IMR-90 (cell line): ENCODE data around the gene ADH6. TPM values are rescaled to one million over a fixed set of nuclear protein-coding genes. Genes with fewer than 3 reads are reported as not detected.
A peak's percentile ranks its signal among the peaks of the same experiment; 100 is the strongest.

Source experiments
- ATAC-seq: fragments of 200-7000 bp; cut with Tn5 transposase; 2 replicates; pipeline ENCODE4 v1.9.1; 2020; ENCODE audit warnings: low read depth, mild to moderate bottlenecking, moderate library complexity
- BruUV-seq: library from RNA; stranded (reverse); fragments of 400-500 nt; replicated peaks from 2 replicates; lab custom pipeline; 2021; lab: Mats Ljungman, UMichigan
- CTCF ChIA-PET: fragments of 300-600 bp; formaldehyde crosslinking; extraction: SDS; loops from one replicate; lab custom pipeline; 2021; ENCODE audit warnings: antibody characterized with exemption; lab: Yijun Ruan, JAX
- POLR2A ChIA-PET: fragments of 300-600 bp; sonication (Branson Sonifier 250); formaldehyde crosslinking; loops from one replicate; lab custom pipeline; 2022; ENCODE audit warnings: antibody characterized with exemption; ENCODE audit not compliant: unreplicated experiment; lab: Charles Lee
- DNase-seq: peaks from one replicate; pipeline ENCODE4 v3.0.0; 2013
- H2AFZ ChIP-seq: replicated peaks from 2 replicates; pipeline ENCODE3; 2013; ENCODE audit warnings: low read length, mild to moderate bottlenecking; ENCODE audit not compliant: poor library complexity
- H2AK5ac ChIP-seq: 2 replicates; pipeline ENCODE4 v1.6.1; 2013; ENCODE audit warnings: low read depth, low read length, inconsistent platforms
- H2AK9ac ChIP-seq: replicated peaks from 2 replicates; pipeline ENCODE3; 2013; ENCODE audit warnings: mild to moderate bottlenecking, low read depth, low read length, moderate library complexity; ENCODE audit not compliant: poor library complexity
- H2BK120ac ChIP-seq: 2 replicates; pipeline ENCODE4 v1.6.1; 2013; ENCODE audit warnings: low read depth, low read length, inconsistent platforms
- H2BK15ac ChIP-seq: 3 replicates; pipeline ENCODE4 v1.6.1; 2013; ENCODE audit warnings: low read depth, low read length, inconsistent platforms
- H2BK20ac ChIP-seq: 2 replicates; pipeline ENCODE4 v1.6.1; 2013; ENCODE audit warnings: low read depth, mild to moderate bottlenecking, inconsistent platforms, low read length, moderate library complexity
- H2BK5ac ChIP-seq: 2 replicates; pipeline ENCODE4 v1.6.1; 2013; ENCODE audit warnings: mild to moderate bottlenecking, low read depth, low read length, inconsistent platforms; ENCODE audit not compliant: poor library complexity, severe bottlenecking
- H3K14ac ChIP-seq: replicated peaks from 2 replicates; pipeline ENCODE4 v1.6.1; 2013; ENCODE audit warnings: low read depth, low read length, inconsistent platforms
- H3K18ac ChIP-seq: 2 replicates; pipeline ENCODE4 v1.6.1; 2013; ENCODE audit warnings: low read depth, low read length, control low read depth
- H3K23ac ChIP-seq: 2 replicates; pipeline ENCODE4 v1.6.1; 2013; ENCODE audit warnings: low read depth, low read length, inconsistent platforms
- H3K27ac ChIP-seq: 2 replicates; pipeline ENCODE4 v1.5.1; 2013; ENCODE audit warnings: mild to moderate bottlenecking, control low read depth, low read length; ENCODE audit not compliant: insufficient read depth
- H3K27me3 ChIP-seq: 2 replicates; pipeline ENCODE4 v1.6.1; 2013; ENCODE audit warnings: low read length; ENCODE audit not compliant: control insufficient read depth, insufficient read depth
- H3K36me3 ChIP-seq: 2 replicates; pipeline ENCODE4 v1.6.1; 2013; ENCODE audit warnings: low read length, mixed read lengths; ENCODE audit not compliant: control insufficient read depth, insufficient read depth
- H3K4ac ChIP-seq: 2 replicates; pipeline ENCODE4 v1.6.1; 2013; ENCODE audit warnings: low read depth, low read length, inconsistent platforms
- H3K4me1 ChIP-seq: 2 replicates; pipeline ENCODE4 v1.6.1; 2013; ENCODE audit warnings: low read length, mixed read lengths; ENCODE audit not compliant: control insufficient read depth, insufficient read depth
- H3K4me2 ChIP-seq: 2 replicates; pipeline ENCODE4 v1.6.1; 2013; ENCODE audit warnings: low read depth, mild to moderate bottlenecking, control low read depth, low read length, moderate library complexity
- H3K4me3 ChIP-seq: 2 replicates; pipeline ENCODE4 v1.5.1; 2013; ENCODE audit warnings: low read depth, mild to moderate bottlenecking, control low read depth, low read length, moderate library complexity; ENCODE audit not compliant: insufficient read depth
- H3K56ac ChIP-seq: 2 replicates; pipeline ENCODE4 v1.6.1; 2013; ENCODE audit warnings: low read length, inconsistent platforms; ENCODE audit not compliant: insufficient read depth; ENCODE audit errors: extremely low read depth
- H3K79me1 ChIP-seq, 2 experiments: 2 replicates each; pipeline ENCODE4 v1.6.1; 2013; ENCODE audit warnings: low read length in 2 of 2, inconsistent platforms in 1 of 2, low read depth in 1 of 2
- H3K9ac ChIP-seq: 2 replicates; pipeline ENCODE4 v1.6.1; 2013; ENCODE audit warnings: low read depth, low read length, control low read depth
- H3K9me1 ChIP-seq: 2 replicates; pipeline ENCODE4 v1.6.1; 2013; ENCODE audit warnings: low read length, inconsistent platforms; ENCODE audit not compliant: insufficient read depth
- H3K9me3 ChIP-seq: 2 replicates; pipeline ENCODE4 v1.6.1; 2013; ENCODE audit warnings: low read length; ENCODE audit not compliant: control insufficient read depth, insufficient read depth
- H4K20me1 ChIP-seq: 2 replicates; pipeline ENCODE4 v1.6.1; 2013; ENCODE audit warnings: low read length, inconsistent platforms; ENCODE audit not compliant: insufficient read depth
- H4K5ac ChIP-seq: 2 replicates; pipeline ENCODE4 v1.6.1; 2013; ENCODE audit warnings: mild to moderate bottlenecking, low read depth, low read length, control low read depth
- H4K8ac ChIP-seq, 2 experiments: 2 replicates each; pipeline ENCODE4 v1.6.1; 2013; ENCODE audit warnings: low read depth in 2 of 2, low read length in 2 of 2, control low read depth in 1 of 2, inconsistent platforms in 1 of 2
- H4K91ac ChIP-seq: 2 replicates; pipeline ENCODE4 v1.6.1; 2013; ENCODE audit warnings: low read depth, low read length, inconsistent platforms; ENCODE audit not compliant: insufficient read depth
- BHLHE40 ChIP-seq: fragments of 150-350 bp; IDR thresholded peaks from 2 replicates; pipeline ENCODE4 v1.6.1; 2016; ENCODE audit warnings: mild to moderate bottlenecking, low read depth, low read length
- NFE2L2 ChIP-seq: fragments of 150-350 bp; IDR thresholded peaks from 2 replicates; pipeline ENCODE4 v1.6.1; 2016; ENCODE audit warnings: low read depth, mild to moderate bottlenecking, low read length
- POLR2A ChIP-seq: IDR thresholded peaks from 2 replicates; pipeline ENCODE4 v1.6.1; 2012; ENCODE audit warnings: mild to moderate bottlenecking, low read depth, low read length
- dilution Hi-C: fragments of 300-500 bp; cut with HindIII; formaldehyde crosslinking; loops from one replicate; pipeline ENCODE4 v1.14.3; 2018; ENCODE audit warnings: low sequenced_read_pairs; ENCODE audit not compliant: unreplicated experiment
- in situ Hi-C: fragments of 300-500 bp; cut with MboI; formaldehyde crosslinking; loops from 3 replicates; pipeline ENCODE4 v1.14.3; 2019; ENCODE audit warnings: low sequenced_read_pairs, inconsistent platforms, mixed read lengths
- intact Hi-C: fragments of 100-400 bp; cut with micrococcal nuclease; formaldehyde crosslinking; loops from 2 replicates; pipeline ENCODE4 v1.10.0; 2022
- polyA plus RNA-seq, 3 experiments: library from polyadenylated mRNA; depleted of rRNA; stranded (reverse); fragments of >200 nt; gene quantifications; 2 replicates each; pipeline ENCODE4 v1.2.3, GENCODE V29; 2012; ENCODE audit warnings: low replicate concordance in 1 of 3
- total RNA-seq: library from RNA; depleted of rRNA; stranded (reverse); fragments of >200 nt; gene quantifications from 2 replicates; pipeline ENCODE4 v1.2.3, GENCODE V29; 2012

ADH6 gene
- total and polyA plus RNA-seq, 2 of the 4 experiments (the other 2 are of a cell fraction), result not detected

GRCh38 chr4:99202094-99202493 is 17.0 kb downstream of the ADH6 start:
- H3K56ac ChIP-seq, result 0 out of 2 replicates have a peak overlapping the region, but pooled peaks have one; percentile 14
- peak overlapping the region; percentile 83 for H2BK120ac ChIP-seq
- H3K4ac ChIP-seq, result peak overlapping the region; percentile 52; the same call in 1 of the 2 replicates
- in situ Hi-C loops, result loop anchor here (5.0 kb wide), 1 partner anchor 200 kb away; no protein-coding TSS in a partner anchor
- H4K5ac ChIP-seq, result peak overlapping the region; percentile 79
- ChIA-PET CTCF (interaction anchor here (0.5 to 2.5 kb wide), 15 partner anchors 9 to 261 kb away, joined by 3 to 21 read pairs (median 3); no protein-coding TSS in a partner anchor), POLR2A (no interaction called here)
- H3K27me3 ChIP-seq, result no peaks in the 10 kb centered on the region
- DNase-seq, result no peak
- H4K8ac ChIP-seq, result peak overlapping the region; percentile 25 to 66; a peak in 3 of 4 replicates
- H2AK5ac ChIP-seq, result no peak overlapping the region; the same call in 1 of the 2 replicates
- 0 out of 2 replicates have a peak overlapping the region, but pooled peaks have one; percentile 4 for H3K9ac ChIP-seq
- no peaks in the 10 kb centered on the region for H3K9me1 ChIP-seq
- TF ChIP-seq BHLHE40 (no peak), POLR2A (no peak), NFE2L2 (no peak)
- H4K20me1 ChIP-seq, result no peaks in the 10 kb centered on the region
- BruUV-seq, result no TSS peak
- H3K4me1 ChIP-seq, result peaks cover 12% of the 10 kb centered on the region
- no peaks in the 10 kb centered on the region for H3K79me1 ChIP-seq
- H3K18ac ChIP-seq, result peak overlapping the region; percentile 86
- H3K4me3 ChIP-seq, result no peak overlapping the region
- peak overlapping the region; percentile 73 for H3K14ac ChIP-seq
- intact Hi-C loops, result loop anchor here (2.0 to 5.0 kb wide), 2 partner anchors 85 to 99 kb away; no protein-coding TSS in a partner anchor
- H2BK20ac ChIP-seq, result peak overlapping the region; percentile 75; the same call in 1 of the 2 replicates
- H3K23ac ChIP-seq, result peak overlapping the region; percentile 44; the same call in 1 of the 2 replicates
- H4K91ac ChIP-seq, result 0 out of 2 replicates have a peak overlapping the region, but pooled peaks have one; percentile 29
- H2AFZ ChIP-seq, result no peak overlapping the region
- no peak overlapping the region for H2AK9ac ChIP-seq
- dilution Hi-C loops, result no loop called here
- H3K4me2 ChIP-seq, result no peak overlapping the region
- peak; percentile 44 for ATAC-seq
- H2BK5ac ChIP-seq, result peak overlapping the region; percentile 74
- H3K9me3 ChIP-seq, result no peaks in the 10 kb centered on the region
- H3K27ac ChIP-seq, result peak overlapping the region; percentile 96; the same call in 1 of the 2 replicates
- H2BK15ac ChIP-seq, result no peak overlapping the region; the same call in 2 of the 3 replicates
- no peaks in the 10 kb centered on the region for H3K36me3 ChIP-seq
